Measurements from ENCODE around the gene VAV2.

VAV2 gene

DNA sequence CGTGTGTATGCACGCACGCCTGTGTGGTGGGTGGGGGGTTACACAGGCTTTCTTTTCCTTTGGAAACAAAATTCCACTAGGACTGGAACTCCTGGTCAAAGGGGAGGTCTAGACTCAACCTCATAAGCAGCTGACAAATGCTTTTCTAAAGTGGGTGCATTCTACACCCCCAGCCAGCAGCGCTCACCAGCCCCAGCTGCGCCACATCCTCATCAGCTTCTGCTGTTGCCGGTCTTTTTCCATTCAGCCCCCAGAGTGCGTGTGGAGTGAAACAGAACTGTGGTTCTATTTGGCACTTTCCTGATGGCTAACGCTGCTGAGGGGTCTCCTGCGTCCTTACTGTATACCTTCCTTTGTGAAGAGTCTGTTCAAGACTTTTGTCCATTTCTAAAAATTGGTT, 176.3 kb downstream of the VAV2 start:
- DNase-seq: no peak
- no peaks in the 10 kb centered on the region for H3K27me3 ChIP-seq (ENCODE audit: insufficient read depth, low read length)
- no peak overlapping the region for H2BK12ac ChIP-seq (ENCODE audit: low read length)
- no peak overlapping the region for H3K27ac ChIP-seq (ENCODE audit: low read depth, low read length)
- no peak overlapping the region for H3K18ac ChIP-seq (ENCODE audit: low read length)
- no peak overlapping the region for H2AK5ac ChIP-seq (ENCODE audit: low read length)
- H2BK120ac ChIP-seq (ENCODE audit: insufficient read depth, low read length, poor library complexity): no peak overlapping the region
- no peak overlapping the region for H2AFZ ChIP-seq (ENCODE audit: insufficient read depth, low read length, poor library complexity)
- no peak overlapping the region for H2BK5ac ChIP-seq (ENCODE audit: low read depth, low read length, poor library complexity)
- H4K12ac ChIP-seq (ENCODE audit: low read depth, low read length): no peak overlapping the region
- H4K91ac ChIP-seq (ENCODE audit: low read depth, low read length): no peak overlapping the region
- no peak overlapping the region for H3K9ac ChIP-seq (ENCODE audit: low read length)
- H3K14ac ChIP-seq (ENCODE audit: low read length): no peak overlapping the region
- no peak overlapping the region for H3K4me3 ChIP-seq (ENCODE audit: low read depth, low read length)
- H3K4me2 ChIP-seq (ENCODE audit: low read length): no peak overlapping the region
- no peak overlapping the region for H3K4ac ChIP-seq (ENCODE audit: low read depth, low read length)
- H3K36me3 ChIP-seq (ENCODE audit: control insufficient read depth in 1 of 2, insufficient read depth in 2 of 2, low read length in 2 of 2): peaks cover 49 to 53% of the 10 kb centered on the region in 2 experiments
- H3K23ac ChIP-seq (ENCODE audit: low read length): no peak overlapping the region
- H3K79me1 ChIP-seq (ENCODE audit: low read length): peaks cover 3% of the 10 kb centered on the region
- H4K8ac ChIP-seq (ENCODE audit: low read depth, low read length): no peak overlapping the region
- peaks cover 18 to 21% of the 10 kb centered on the region in 2 experiments for H3K4me1 ChIP-seq (ENCODE audit: control insufficient read depth in 1 of 2, insufficient read depth in 2 of 2, low read length in 2 of 2)
- H3K79me2 ChIP-seq (ENCODE audit: control insufficient read depth, insufficient read depth, low read length, poor library complexity): no peaks in the 10 kb centered on the region
- H3K9me3 ChIP-seq (ENCODE audit: insufficient read depth, low read depth, low read length): peaks cover 2% of the 10 kb centered on the region
- WGBS (ENCODE audit: extremely low coverage, insufficient coverage, insufficient read length): no CpG with 5 or more reads among the region's 9 CpGs

- Histone ChIP-seq H2BK12ac (ENCODE audit: low read length) (peak overlapping the region; percentile 55), H3K79me2 (ENCODE audit: control insufficient read depth, insufficient read depth, low read length, poor library complexity) (no peaks in the 10 kb centered on the region), H3K9ac (ENCODE audit: low read length) (no peak overlapping the region), H2AFZ (ENCODE audit: insufficient read depth, low read length, poor library complexity) (no peak overlapping the region), H3K27me3 (ENCODE audit: insufficient read depth, low read length) (no peaks in the 10 kb centered on the region), H2BK120ac (ENCODE audit: insufficient read depth, low read length, poor library complexity) (peak overlapping the region; percentile 43), H3K4me3 (ENCODE audit: low read depth, low read length) (no peak overlapping the region), H2AK5ac (ENCODE audit: low read length) (peak overlapping the region; percentile 52), H3K36me3 (ENCODE audit: control insufficient read depth in 1 of 2, insufficient read depth in 2 of 2, low read length in 2 of 2) (peaks cover 54 to 57% of the 10 kb centered on the region in 2 experiments), H4K8ac (ENCODE audit: low read depth, low read length) (peak overlapping the region; percentile 54), H3K23ac (ENCODE audit: low read length) (no peak overlapping the region), H3K9me3 (ENCODE audit: insufficient read depth, low read depth, low read length) (peaks cover 2% of the 10 kb centered on the region), H3K4me2 (ENCODE audit: low read length) (no peak overlapping the region), H3K27ac (ENCODE audit: low read depth, low read length) (peak overlapping the region; percentile 24), H3K79me1 (ENCODE audit: low read length) (peaks cover 3% of the 10 kb centered on the region), H3K14ac (ENCODE audit: low read length) (peak overlapping the region; percentile 50), H3K4ac (ENCODE audit: low read depth, low read length) (peak overlapping the region; percentile 22), H4K12ac (ENCODE audit: low read depth, low read length) (no peak overlapping the region), H3K4me1 (ENCODE audit: control insufficient read depth in 1 of 2, insufficient read depth in 2 of 2, low read length in 2 of 2) (peaks cover 20 to 21% of the 10 kb centered on the region in 2 experiments), H3K18ac (ENCODE audit: low read length) (peak overlapping the region; percentile 84), H4K91ac (ENCODE audit: low read depth, low read length) (peak overlapping the region; percentile 63), H2BK5ac (ENCODE audit: low read depth, low read length, poor library complexity) (peak overlapping the region; percentile 63)
- no CpG with 5 or more reads among the region's 25 CpGs for WGBS (ENCODE audit: extremely low coverage, insufficient coverage, insufficient read length)
- peak in 1 of 2 donors; percentile 46 for DNase-seq
Observed at GRCh38 chr9:133814586-133815208, 177.4 kb downstream of the VAV2 start.

GRCh38 chr9:133813749-133814585, 178.2 kb downstream of the VAV2 start:
- Histone ChIP-seq H3K4me3 (ENCODE audit: low read depth, low read length) (no peak overlapping the region), H4K12ac (ENCODE audit: low read depth, low read length) (no peak overlapping the region), H3K79me1 (ENCODE audit: low read length) (peaks cover 3% of the 10 kb centered on the region), H3K14ac (ENCODE audit: low read length) (peak overlapping the region; percentile 4), H3K9ac (ENCODE audit: low read length) (no peak overlapping the region), H2BK120ac (ENCODE audit: insufficient read depth, low read length, poor library complexity) (no peak overlapping the region), H3K4ac (ENCODE audit: low read depth, low read length) (no peak overlapping the region), H3K18ac (ENCODE audit: low read length) (peak overlapping the region; percentile 37), H3K27me3 (ENCODE audit: insufficient read depth, low read length) (no peaks in the 10 kb centered on the region), H3K4me2 (ENCODE audit: low read length) (no peak overlapping the region), H4K91ac (ENCODE audit: low read depth, low read length) (peak overlapping the region; percentile 23), H2AK5ac (ENCODE audit: low read length) (no peak overlapping the region), H2BK5ac (ENCODE audit: low read depth, low read length, poor library complexity) (peak overlapping the region; percentile 7), H4K8ac (ENCODE audit: low read depth, low read length) (no peak overlapping the region), H3K9me3 (ENCODE audit: insufficient read depth, low read depth, low read length) (peaks cover 2% of the 10 kb centered on the region), H3K79me2 (ENCODE audit: control insufficient read depth, insufficient read depth, low read length, poor library complexity) (no peaks in the 10 kb centered on the region), H2AFZ (ENCODE audit: insufficient read depth, low read length, poor library complexity) (no peak overlapping the region), H3K27ac (ENCODE audit: low read depth, low read length) (peak overlapping the region; percentile 35), H3K23ac (ENCODE audit: low read length) (no peak overlapping the region), H3K36me3 (ENCODE audit: control insufficient read depth in 1 of 2, insufficient read depth in 2 of 2, low read length in 2 of 2) (peaks cover 59 to 62% of the 10 kb centered on the region in 2 experiments), H2BK12ac (ENCODE audit: low read length) (peak overlapping the region; percentile 3), H3K4me1 (ENCODE audit: control insufficient read depth in 1 of 2, insufficient read depth in 2 of 2, low read length in 2 of 2) (peaks cover 20 to 21% of the 10 kb centered on the region in 2 experiments)
- no CpG with 5 or more reads among the region's 29 CpGs for WGBS (ENCODE audit: extremely low coverage, insufficient coverage, insufficient read length)
- DNase-seq: peak in 1 of 2 donors; percentile 24

GRCh38 chr9:133812941-133813748, 179.0 kb downstream of the VAV2 start:
- no peaks in the 10 kb centered on the region for H3K79me2 ChIP-seq (ENCODE audit: control insufficient read depth, insufficient read depth, low read length, poor library complexity)
- no peak overlapping the region for H3K9ac ChIP-seq (ENCODE audit: low read length)
- H3K4me2 ChIP-seq (ENCODE audit: low read length): no peak overlapping the region
- no peak overlapping the region for H3K4ac ChIP-seq (ENCODE audit: low read depth, low read length)
- no peaks in the 10 kb centered on the region for H3K27me3 ChIP-seq (ENCODE audit: insufficient read depth, low read length)
- no peak overlapping the region for H3K27ac ChIP-seq (ENCODE audit: low read depth, low read length)
- peaks cover 20 to 21% of the 10 kb centered on the region in 2 experiments for H3K4me1 ChIP-seq (ENCODE audit: control insufficient read depth in 1 of 2, insufficient read depth in 2 of 2, low read length in 2 of 2)
- no peak overlapping the region for H2BK12ac ChIP-seq (ENCODE audit: low read length)
- H4K12ac ChIP-seq (ENCODE audit: low read depth, low read length): no peak overlapping the region
- no peak overlapping the region for H2AFZ ChIP-seq (ENCODE audit: insufficient read depth, low read length, poor library complexity)
- no peak overlapping the region for H4K8ac ChIP-seq (ENCODE audit: low read depth, low read length)
- H3K36me3 ChIP-seq (ENCODE audit: control insufficient read depth in 1 of 2, insufficient read depth in 2 of 2, low read length in 2 of 2): peaks cover 65% of the 10 kb centered on the region in 2 experiments
- no peak overlapping the region for H3K18ac ChIP-seq (ENCODE audit: low read length)
- DNase-seq: no peak
- H3K14ac ChIP-seq (ENCODE audit: low read length): no peak overlapping the region
- peaks cover 2% of the 10 kb centered on the region for H3K9me3 ChIP-seq (ENCODE audit: insufficient read depth, low read depth, low read length)
- H4K91ac ChIP-seq (ENCODE audit: low read depth, low read length): peak overlapping the region; percentile 23
- peaks cover 3% of the 10 kb centered on the region for H3K79me1 ChIP-seq (ENCODE audit: low read length)
- H3K4me3 ChIP-seq (ENCODE audit: low read depth, low read length): no peak overlapping the region
- no peak overlapping the region for H2BK120ac ChIP-seq (ENCODE audit: insufficient read depth, low read length, poor library complexity)
- no CpG with 5 or more reads among the region's 26 CpGs for WGBS (ENCODE audit: extremely low coverage, insufficient coverage, insufficient read length)
- no peak overlapping the region for H2AK5ac ChIP-seq (ENCODE audit: low read length)
- H2BK5ac ChIP-seq (ENCODE audit: low read depth, low read length, poor library complexity): no peak overlapping the region
- no peak overlapping the region for H3K23ac ChIP-seq (ENCODE audit: low read length)
